Measurements from ENCODE around the gene CHRNA5.
"Not testable (repeated sequence)": the region's sequence is repeated elsewhere in the genome, so short reads cannot be mapped to it uniquely, and the experiment has no call there.

The CHRNA5 gene

GRCh38 chr15:78540871-78541743 is 24.2 kb upstream of the CHRNA5 start:
- peaks cover 24 to 35% of the 10 kb centered on the region in 2 donors for H3K36me3 ChIP-seq (ENCODE audit: control insufficient read depth in 1 of 2, insufficient read depth in 2 of 2, low read length in 2 of 2)
- H3K4me3 ChIP-seq (ENCODE audit: low read depth in 1 of 2, low read length in 2 of 2) = peak overlapping the region; percentile 83 to 85
- peaks cover 4 to 27% of the 10 kb centered on the region in 2 donors for H3K4me1 ChIP-seq (ENCODE audit: control insufficient read depth in 1 of 2, insufficient read depth in 2 of 2, low read length in 2 of 2)
- H3K27me3 ChIP-seq (ENCODE audit: low read depth, low read length) = no peaks in the 10 kb centered on the region
- H3K27ac ChIP-seq (ENCODE audit: low read length) = peak overlapping the region; percentile 98
- H3K9me3 ChIP-seq (ENCODE audit: control insufficient read depth in 1 of 2, low read length in 2 of 2) = no peaks in the 10 kb centered on the region

- H3K4me3 ChIP-seq (ENCODE audit: low read depth in 1 of 2, low read length in 2 of 2) = peak overlapping the region; percentile 83 to 85
- H3K9me3 ChIP-seq (ENCODE audit: control insufficient read depth in 1 of 2, low read length in 2 of 2) = no peaks in the 10 kb centered on the region
- peaks cover 24 to 40% of the 10 kb centered on the region in 2 donors for H3K36me3 ChIP-seq (ENCODE audit: control insufficient read depth in 1 of 2, insufficient read depth in 2 of 2, low read length in 2 of 2)
- H3K27ac ChIP-seq (ENCODE audit: low read length) = peak overlapping the region; percentile 98
- H3K27me3 ChIP-seq (ENCODE audit: low read depth, low read length) = no peaks in the 10 kb centered on the region
- peaks cover 4 to 27% of the 10 kb centered on the region in 2 donors for H3K4me1 ChIP-seq (ENCODE audit: control insufficient read depth in 1 of 2, insufficient read depth in 2 of 2, low read length in 2 of 2)
Measured at GRCh38 chr15:78541744-78542034, 23.6 kb upstream of the CHRNA5 start.

GRCh38 chr15:78542647-78543046 is 22.7 kb upstream of the CHRNA5 start:
- H3K9me3 ChIP-seq (ENCODE audit: control insufficient read depth in 1 of 2, low read length in 2 of 2) = no peaks in the 10 kb centered on the region
- H3K27ac ChIP-seq (ENCODE audit: low read length) = no peak overlapping the region
- peaks cover 4 to 27% of the 10 kb centered on the region in 2 donors for H3K4me1 ChIP-seq (ENCODE audit: control insufficient read depth in 1 of 2, insufficient read depth in 2 of 2, low read length in 2 of 2)
- no peaks in the 10 kb centered on the region for H3K27me3 ChIP-seq (ENCODE audit: low read depth, low read length)
- H3K36me3 ChIP-seq (ENCODE audit: control insufficient read depth in 1 of 2, insufficient read depth in 2 of 2, low read length in 2 of 2) = peaks cover 24 to 50% of the 10 kb centered on the region in 2 donors
- no peak overlapping the region for H3K4me3 ChIP-seq (ENCODE audit: low read depth in 1 of 2, low read length in 2 of 2)

GRCh38 chr15:78550194-78550593 is 15.1 kb upstream of the CHRNA5 start:
- H3K27me3 ChIP-seq (ENCODE audit: low read depth, low read length) = no peaks in the 10 kb centered on the region
- no peaks in the 10 kb centered on the region for H3K4me1 ChIP-seq (ENCODE audit: control insufficient read depth in 1 of 2, insufficient read depth in 2 of 2, low read length in 2 of 2)
- H3K27ac ChIP-seq (ENCODE audit: low read length) = no peak overlapping the region
- H3K36me3 ChIP-seq (ENCODE audit: control insufficient read depth in 1 of 2, insufficient read depth in 2 of 2, low read length in 2 of 2) = peaks cover 34 to 61% of the 10 kb centered on the region in 2 donors
- H3K4me3 ChIP-seq (ENCODE audit: low read depth in 1 of 2, low read length in 2 of 2) = no peak overlapping the region
- H3K9me3 ChIP-seq (ENCODE audit: control insufficient read depth in 1 of 2, low read length in 2 of 2) = no peaks in the 10 kb centered on the region

GRCh38 chr15:78550815-78551214 is 14.5 kb upstream of the CHRNA5 start:
- Histone ChIP-seq H3K4me3 (ENCODE audit: low read depth in 1 of 2, low read length in 2 of 2) (no peak overlapping the region), H3K9me3 (ENCODE audit: control insufficient read depth in 1 of 2, low read length in 2 of 2) (no peaks in the 10 kb centered on the region), H3K4me1 (ENCODE audit: control insufficient read depth in 1 of 2, insufficient read depth in 2 of 2, low read length in 2 of 2) (no peaks in the 10 kb centered on the region), H3K36me3 (ENCODE audit: control insufficient read depth in 1 of 2, insufficient read depth in 2 of 2, low read length in 2 of 2) (peaks cover 28 to 54% of the 10 kb centered on the region in 2 donors), H3K27me3 (ENCODE audit: low read depth, low read length) (no peaks in the 10 kb centered on the region), H3K27ac (ENCODE audit: low read length) (no peak overlapping the region)

GRCh38 chr15:78551902-78552301 is 13.4 kb upstream of the CHRNA5 start:
- H3K36me3 ChIP-seq (ENCODE audit: control insufficient read depth in 1 of 2, insufficient read depth in 2 of 2, low read length in 2 of 2) = peaks cover 25 to 43% of the 10 kb centered on the region in 2 donors
- no peak overlapping the region for H3K4me3 ChIP-seq (ENCODE audit: low read depth in 1 of 2, low read length in 2 of 2)
- H3K27me3 ChIP-seq (ENCODE audit: low read depth, low read length) = no peaks in the 10 kb centered on the region
- H3K27ac ChIP-seq (ENCODE audit: low read length) = no peak overlapping the region
- no peaks in the 10 kb centered on the region for H3K4me1 ChIP-seq (ENCODE audit: control insufficient read depth in 1 of 2, insufficient read depth in 2 of 2, low read length in 2 of 2)
- no peaks in the 10 kb centered on the region for H3K9me3 ChIP-seq (ENCODE audit: control insufficient read depth in 1 of 2, low read length in 2 of 2)

- Histone ChIP-seq H3K9me3 (ENCODE audit: control insufficient read depth in 1 of 2, low read length in 2 of 2) (no peaks in the 10 kb centered on the region), H3K4me1 (ENCODE audit: control insufficient read depth in 1 of 2, insufficient read depth in 2 of 2, low read length in 2 of 2) (no peaks in the 10 kb centered on the region), H3K27me3 (ENCODE audit: low read depth, low read length) (no peaks in the 10 kb centered on the region), H3K27ac (ENCODE audit: low read length) (no peak overlapping the region), H3K4me3 (ENCODE audit: low read depth in 1 of 2, low read length in 2 of 2) (no peak overlapping the region), H3K36me3 (ENCODE audit: control insufficient read depth in 1 of 2, insufficient read depth in 2 of 2, low read length in 2 of 2) (peaks cover 25 to 37% of the 10 kb centered on the region in 2 donors)
Measured at GRCh38 chr15:78552597-78552996, 12.7 kb upstream of the CHRNA5 start.

- not testable (repeated sequence) for H3K9me3 ChIP-seq (ENCODE audit: control insufficient read depth in 1 of 2, low read length in 2 of 2)
Measured at GRCh38 chr15:78560201-78560600, 5.1 kb upstream of the CHRNA5 start.

GRCh38 chr15:78561490-78561889 is 3.8 kb upstream of the CHRNA5 start:
- Histone ChIP-seq H3K4me1 (ENCODE audit: control insufficient read depth in 1 of 2, insufficient read depth in 2 of 2, low read length in 2 of 2) (peaks cover 0 to 12% of the 10 kb centered on the region in 2 donors), H3K27me3 (ENCODE audit: low read depth, low read length) (no peaks in the 10 kb centered on the region), H3K4me3 (ENCODE audit: low read depth in 1 of 2, low read length in 2 of 2) (no peak overlapping the region), H3K9me3 (ENCODE audit: control insufficient read depth in 1 of 2, low read length in 2 of 2) (no peaks in the 10 kb centered on the region), H3K27ac (ENCODE audit: low read length) (no peak overlapping the region), H3K36me3 (ENCODE audit: control insufficient read depth in 1 of 2, insufficient read depth in 2 of 2, low read length in 2 of 2) (no peaks in the 10 kb centered on the region)

More at GRCh38 chr15:78560201-78560600, 5.1 kb upstream of the CHRNA5 start:
- H3K4me1 ChIP-seq (ENCODE audit: control insufficient read depth in 1 of 2, insufficient read depth in 2 of 2, low read length in 2 of 2); H3K36me3 ChIP-seq (ENCODE audit: control insufficient read depth in 1 of 2, insufficient read depth in 2 of 2, low read length in 2 of 2); H3K27me3 ChIP-seq (ENCODE audit: low read depth, low read length); H3K4me3 ChIP-seq (ENCODE audit: low read depth in 1 of 2, low read length in 2 of 2); H3K27ac ChIP-seq (ENCODE audit: low read length): not testable (repeated sequence)

GRCh38 chr15:78563092-78563491 is 2.2 kb upstream of the CHRNA5 start:
- Histone ChIP-seq H3K27me3 (ENCODE audit: low read depth, low read length) (no peaks in the 10 kb centered on the region), H3K4me3 (ENCODE audit: low read depth in 1 of 2, low read length in 2 of 2) (no peak overlapping the region), H3K4me1 (ENCODE audit: control insufficient read depth in 1 of 2, insufficient read depth in 2 of 2, low read length in 2 of 2) (peaks cover 0 to 12% of the 10 kb centered on the region in 2 donors), H3K9me3 (ENCODE audit: control insufficient read depth in 1 of 2, low read length in 2 of 2) (no peaks in the 10 kb centered on the region), H3K36me3 (ENCODE audit: control insufficient read depth in 1 of 2, insufficient read depth in 2 of 2, low read length in 2 of 2) (no peaks in the 10 kb centered on the region), H3K27ac (ENCODE audit: low read length) (no peak overlapping the region)

GRCh38 chr15:78564743-78565096 is 600 bp upstream of the CHRNA5 start:
- Histone ChIP-seq H3K9me3 (ENCODE audit: control insufficient read depth in 1 of 2, low read length in 2 of 2) (no peaks in the 10 kb centered on the region), H3K27ac (ENCODE audit: low read length) (no peak overlapping the region), H3K36me3 (ENCODE audit: control insufficient read depth in 1 of 2, insufficient read depth in 2 of 2, low read length in 2 of 2) (no peaks in the 10 kb centered on the region), H3K4me1 (ENCODE audit: control insufficient read depth in 1 of 2, insufficient read depth in 2 of 2, low read length in 2 of 2) (peaks cover 0 to 12% of the 10 kb centered on the region in 2 donors), H3K4me3 (ENCODE audit: low read depth in 1 of 2, low read length in 2 of 2) (peak overlapping the region; percentile 9 to 78), H3K27me3 (ENCODE audit: low read depth, low read length) (no peaks in the 10 kb centered on the region)

Data from muscle layer of duodenum (tissue), 2 donors.